ENCODE measurements around the gene OGFR.

The OGFR gene

GRCh38 chr20:62855120-62855519, 50.5 kb downstream of the OGFR start:
- no peak overlapping the region for H3K4me3 Mint-ChIP-seq
- DNase-seq = no peak
- H3K36me3 Mint-ChIP-seq (ENCODE audit: low read depth) = peaks cover 39% of the 10 kb centered on the region
- H3K4me1 Mint-ChIP-seq = peaks cover 26% of the 10 kb centered on the region
- H3K9me3 Mint-ChIP-seq = no peaks in the 10 kb centered on the region
- peaks cover 20% of the 10 kb centered on the region for H3K27me3 Mint-ChIP-seq (ENCODE audit: low read depth, poor library complexity)
- no peak overlapping the region for H3K27ac Mint-ChIP-seq
- TF ChIP-seq, protein P1, sequence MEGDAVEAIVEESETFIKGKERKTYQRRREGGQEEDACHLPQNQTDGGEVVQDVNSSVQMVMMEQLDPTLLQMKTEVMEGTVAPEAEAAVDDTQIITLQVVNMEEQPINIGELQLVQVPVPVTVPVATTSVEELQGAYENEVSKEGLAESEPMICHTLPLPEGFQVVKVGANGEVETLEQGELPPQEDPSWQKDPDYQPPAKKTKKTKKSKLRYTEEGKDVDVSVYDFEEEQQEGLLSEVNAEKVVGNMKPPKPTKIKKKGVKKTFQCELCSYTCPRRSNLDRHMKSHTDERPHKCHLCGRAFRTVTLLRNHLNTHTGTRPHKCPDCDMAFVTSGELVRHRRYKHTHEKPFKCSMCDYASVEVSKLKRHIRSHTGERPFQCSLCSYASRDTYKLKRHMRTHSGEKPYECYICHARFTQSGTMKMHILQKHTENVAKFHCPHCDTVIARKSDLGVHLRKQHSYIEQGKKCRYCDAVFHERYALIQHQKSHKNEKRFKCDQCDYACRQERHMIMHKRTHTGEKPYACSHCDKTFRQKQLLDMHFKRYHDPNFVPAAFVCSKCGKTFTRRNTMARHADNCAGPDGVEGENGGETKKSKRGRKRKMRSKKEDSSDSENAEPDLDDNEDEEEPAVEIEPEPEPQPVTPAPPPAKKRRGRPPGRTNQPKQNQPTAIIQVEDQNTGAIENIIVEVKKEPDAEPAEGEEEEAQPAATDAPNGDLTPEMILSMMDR (IDR thresholded peaks at IDR 0.05) = no peak

GRCh38 chr20:62856931-62857619, 52.4 kb downstream of the OGFR start:
- H3K4me3 Mint-ChIP-seq = no peak overlapping the region
- H3K4me1 Mint-ChIP-seq = peaks cover 24% of the 10 kb centered on the region
- DNase-seq = no peak
- peaks cover 25% of the 10 kb centered on the region for H3K27me3 Mint-ChIP-seq (ENCODE audit: low read depth, poor library complexity)
- H3K9me3 Mint-ChIP-seq = no peaks in the 10 kb centered on the region
- TF ChIP-seq, protein P1 (IDR thresholded peaks at IDR 0.05) = no peak
- H3K27ac Mint-ChIP-seq = no peak overlapping the region
- peaks cover 35% of the 10 kb centered on the region for H3K36me3 Mint-ChIP-seq (ENCODE audit: low read depth)

DNA sequence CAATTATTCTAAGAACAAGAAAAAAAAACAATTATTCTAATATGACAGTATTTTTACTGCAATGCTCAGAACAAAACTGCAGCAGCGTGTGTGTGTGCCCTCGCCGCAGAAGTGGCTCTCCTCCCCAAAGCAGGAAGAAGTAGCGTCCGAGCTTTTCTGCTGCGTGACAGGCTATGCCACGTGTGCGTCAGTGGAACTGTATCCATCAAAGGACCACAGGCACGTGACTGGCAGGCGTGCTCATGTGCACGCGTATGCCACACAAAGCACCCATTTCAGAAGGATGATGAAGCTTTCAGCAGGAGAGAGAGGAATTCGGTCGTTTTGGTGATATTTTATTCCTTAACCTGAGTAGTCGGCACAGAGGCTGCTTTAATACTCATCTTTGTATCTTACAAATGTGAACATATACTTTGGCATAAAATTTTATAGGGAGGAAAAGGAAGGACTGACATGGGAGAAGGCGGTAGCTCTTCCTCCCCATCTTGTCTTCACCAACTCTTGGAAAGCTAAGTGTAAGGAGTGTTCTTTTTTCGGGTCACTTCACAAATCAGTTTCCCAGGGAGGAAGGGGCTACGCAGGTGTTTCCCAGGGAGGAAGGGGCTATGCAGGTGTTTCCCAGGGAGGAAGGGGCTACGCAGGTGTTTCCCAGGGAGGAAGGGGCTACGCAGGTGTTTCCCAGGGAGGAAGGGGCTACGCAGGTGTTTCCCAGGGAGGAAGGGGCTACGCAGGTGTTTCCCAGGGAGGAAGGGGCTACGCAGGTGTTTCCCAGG, 53.6 kb downstream of the OGFR start:
- H3K27ac Mint-ChIP-seq = no peak overlapping the region
- H3K36me3 Mint-ChIP-seq (ENCODE audit: low read depth) = peaks cover 31% of the 10 kb centered on the region
- peaks cover 28% of the 10 kb centered on the region for H3K27me3 Mint-ChIP-seq (ENCODE audit: low read depth, poor library complexity)
- H3K4me1 Mint-ChIP-seq = peaks cover 33% of the 10 kb centered on the region
- no peak overlapping the region for H3K4me3 Mint-ChIP-seq
- TF ChIP-seq, protein P1 (IDR thresholded peaks at IDR 0.05) = no peak
- no peak for DNase-seq
- peaks cover 7% of the 10 kb centered on the region for H3K9me3 Mint-ChIP-seq

DNA sequence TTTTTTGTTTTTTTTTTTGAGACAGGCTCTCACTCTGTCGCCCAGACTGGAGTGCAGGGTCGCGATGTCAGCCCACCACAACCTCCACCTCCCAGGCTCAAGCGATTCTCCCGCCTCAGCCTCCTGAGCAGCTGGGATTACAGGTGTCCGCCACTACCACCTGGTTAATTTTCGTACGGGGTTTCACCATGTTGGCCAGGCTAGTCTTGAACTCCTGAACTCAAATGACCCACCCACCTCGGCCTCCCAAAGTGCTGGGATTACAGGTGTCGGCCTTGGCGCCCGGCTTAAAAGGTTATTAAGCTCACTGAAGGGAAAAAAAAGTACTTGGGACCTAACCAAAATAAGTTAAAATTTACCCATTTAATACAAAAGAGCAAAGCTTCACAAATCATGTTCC, 55.1 kb downstream of the OGFR start:
- TF ChIP-seq, protein P1 (IDR thresholded peaks at IDR 0.05) = no peak
- H3K27me3 Mint-ChIP-seq (ENCODE audit: low read depth, poor library complexity) = peaks cover 28% of the 10 kb centered on the region
- H3K4me3 Mint-ChIP-seq = peak overlapping the region; percentile 80
- no peak for DNase-seq
- peaks cover 21% of the 10 kb centered on the region for H3K9me3 Mint-ChIP-seq
- H3K36me3 Mint-ChIP-seq (ENCODE audit: low read depth) = peaks cover 20% of the 10 kb centered on the region
- no peak overlapping the region for H3K27ac Mint-ChIP-seq
- peaks cover 33% of the 10 kb centered on the region for H3K4me1 Mint-ChIP-seq

DNA sequence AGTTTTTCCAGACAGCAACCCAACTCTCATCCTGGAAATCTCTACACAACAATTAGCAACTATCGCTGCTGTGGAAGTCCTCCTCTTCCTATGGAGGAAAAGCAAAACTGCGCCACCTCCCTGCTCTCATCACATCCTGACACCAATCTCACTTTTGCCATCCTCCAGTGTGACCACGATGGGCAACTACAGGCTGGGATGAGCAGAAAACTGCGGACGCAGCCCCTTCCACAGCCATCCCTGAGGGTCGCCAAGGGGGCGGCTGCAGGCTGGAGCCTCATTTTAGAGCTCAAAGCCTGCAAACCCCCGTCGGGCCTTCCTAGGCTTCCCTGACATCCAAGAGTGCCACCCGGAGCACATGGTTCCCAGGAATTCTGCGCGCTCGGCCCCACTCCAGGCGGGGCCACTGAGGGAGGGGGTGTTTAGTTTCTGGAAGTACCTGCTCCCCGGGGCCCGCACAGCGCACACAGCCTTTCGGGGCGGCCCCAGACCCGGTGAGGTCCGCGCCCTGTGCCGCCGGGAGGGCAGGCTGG, 55.8 kb downstream of the OGFR start:
- Mint-ChIP-seq H3K36me3 (ENCODE audit: low read depth) (peaks cover 14% of the 10 kb centered on the region), H3K27ac (no peak overlapping the region), H3K27me3 (ENCODE audit: low read depth, poor library complexity) (peaks cover 28% of the 10 kb centered on the region), H3K4me1 (peaks cover 33% of the 10 kb centered on the region), H3K4me3 (peak overlapping the region; percentile 80), H3K9me3 (peaks cover 28% of the 10 kb centered on the region)
- no peak for DNase-seq
- TF ChIP-seq, protein P1 (IDR thresholded peaks at IDR 0.05) = no peak
